NCI-H2227 treated with DMSO at 0.1 percent for 48 hours (cell line): ENCODE results near the gene FOLR2.
"Not testable (repeated sequence)": the region's sequence is repeated elsewhere in the genome, so short reads cannot be mapped to it uniquely, and the experiment has no call there.

Experiments
- DNase-seq: peaks from one replicate; lab custom pipeline; 2025; lab: John Stamatoyannopoulos, UW

The FOLR2 gene

DNA sequence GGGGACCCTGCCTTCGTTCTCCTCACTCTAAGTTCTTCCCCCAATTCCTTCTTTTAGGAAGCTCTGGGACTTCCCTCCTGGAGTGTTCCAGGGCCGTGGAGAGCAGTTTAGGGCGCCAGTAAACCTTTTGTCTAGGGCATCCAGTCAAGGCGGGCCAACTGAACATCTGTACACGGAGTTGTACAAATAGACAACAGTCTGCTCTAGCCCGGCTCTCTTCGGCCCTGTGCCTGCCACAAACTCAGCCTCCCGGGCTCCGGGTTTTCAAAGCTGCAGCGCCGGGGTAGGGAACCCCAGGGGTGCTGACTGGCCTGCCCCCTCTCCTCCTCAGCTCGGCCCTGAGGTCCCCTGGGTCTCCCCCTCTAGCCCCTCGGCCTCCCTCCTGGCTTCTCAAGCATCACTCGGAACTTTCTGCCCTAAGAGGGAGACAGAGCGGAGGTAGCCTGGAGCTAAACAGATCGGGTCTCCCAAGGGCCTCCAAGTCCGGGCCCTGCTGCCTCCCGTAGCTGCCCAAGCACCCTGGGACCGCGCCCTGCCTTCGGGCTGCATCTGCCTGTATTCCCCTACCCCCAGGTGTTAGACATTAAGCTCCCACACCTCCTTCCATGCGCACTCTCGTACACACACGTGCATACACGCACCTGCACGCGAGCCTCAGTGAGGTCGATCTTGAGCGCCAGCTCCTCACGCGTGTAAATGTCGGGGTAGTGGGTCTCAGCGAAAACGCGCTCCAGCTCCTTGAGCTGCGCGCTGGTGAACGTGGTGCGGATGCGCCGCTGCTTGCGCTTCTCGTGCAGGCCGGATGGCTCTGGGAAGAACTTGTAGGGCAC, 24.1 kb downstream of the FOLR2 start:
- DNase-seq, result no peak

DNA sequence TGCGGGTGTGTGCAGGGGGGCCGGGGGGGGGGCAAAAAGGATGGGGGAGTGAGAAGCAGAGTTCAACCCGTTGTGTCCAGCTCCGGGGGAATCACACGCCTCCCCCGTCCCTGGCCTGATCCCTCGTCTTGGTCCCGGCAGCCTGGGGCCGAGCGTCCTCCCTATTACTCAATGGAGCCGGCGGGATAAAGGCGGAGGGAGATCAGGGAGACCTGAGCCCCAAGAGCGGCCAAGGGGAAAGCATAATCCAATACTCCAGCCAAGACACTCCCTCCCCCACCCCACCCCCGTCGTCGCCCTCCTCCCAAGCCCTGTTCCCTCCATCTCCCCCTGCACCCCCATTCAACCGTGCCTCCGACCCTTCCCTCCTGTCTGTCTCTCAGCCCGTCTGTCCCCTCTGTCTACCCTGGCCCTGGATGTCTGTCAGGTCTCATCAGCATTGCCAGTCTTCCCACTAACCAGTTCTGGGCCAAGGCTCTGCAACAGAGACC, 24.7 kb downstream of the FOLR2 start:
- DNase-seq, result no peak

DNA sequence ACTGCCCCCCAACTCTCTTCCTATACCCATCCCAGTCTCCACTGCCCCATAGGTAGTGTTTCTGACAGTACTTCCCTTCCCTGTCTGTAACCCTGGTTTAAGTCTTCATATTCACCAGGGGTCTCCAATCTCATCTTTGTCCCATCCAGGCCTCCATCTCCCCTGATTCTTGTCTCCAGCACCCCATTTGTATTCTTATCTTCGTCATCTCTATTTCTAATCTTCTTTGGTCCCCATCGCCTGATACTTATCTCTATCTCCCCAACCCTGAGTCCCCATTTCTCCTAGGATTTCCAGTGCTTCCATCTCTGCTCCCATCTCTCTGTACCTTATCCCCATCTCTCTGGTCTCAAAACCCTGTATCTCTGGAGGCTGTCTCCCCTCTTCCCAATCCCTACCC, 25.5 kb downstream of the FOLR2 start:
- no peak for DNase-seq

DNA sequence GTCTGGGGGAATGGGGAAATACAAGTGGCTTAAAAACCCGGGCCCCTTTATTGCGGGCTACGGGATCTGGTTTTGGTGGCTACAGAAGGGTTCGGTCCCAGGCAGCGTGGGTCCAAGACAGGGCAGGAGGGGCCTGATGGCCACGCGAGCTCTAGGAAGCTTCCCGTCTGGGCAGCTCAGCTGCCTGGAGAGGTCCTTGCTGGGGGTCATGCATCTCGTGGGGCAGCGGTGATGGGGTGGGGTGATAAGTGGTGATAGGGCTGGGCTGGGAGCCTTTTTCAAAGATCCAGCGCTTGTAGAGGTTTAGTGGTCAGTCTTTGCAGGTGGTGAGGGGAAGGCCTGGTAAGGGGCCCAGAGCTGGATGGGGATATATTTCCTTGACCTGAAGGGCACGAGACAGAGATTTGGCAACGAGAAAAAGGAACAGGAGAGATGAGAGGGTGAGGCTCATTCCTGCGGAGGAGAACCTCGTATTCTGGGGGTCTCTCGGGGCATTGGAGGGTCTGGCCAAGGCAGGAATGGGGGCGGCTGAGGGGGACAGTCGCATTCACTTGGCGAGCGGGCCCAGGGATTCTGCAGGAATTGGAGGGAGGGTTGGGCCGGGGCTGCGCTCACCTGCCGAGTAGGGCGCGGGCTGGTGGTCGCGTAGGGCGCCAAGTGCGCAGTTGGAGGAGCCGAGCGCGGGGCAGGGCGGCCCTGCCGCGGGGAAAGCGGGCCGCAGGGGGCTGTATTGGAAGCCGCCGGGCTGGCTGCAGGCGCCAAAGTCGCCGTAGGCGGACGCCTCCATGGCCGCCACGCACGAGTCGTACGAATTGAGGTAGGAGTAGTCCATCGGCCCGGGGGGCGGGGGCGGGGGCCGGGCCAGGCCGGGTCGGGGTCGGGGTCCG, 26.8 kb downstream of the FOLR2 start:
- DNase-seq, result no peak

DNA sequence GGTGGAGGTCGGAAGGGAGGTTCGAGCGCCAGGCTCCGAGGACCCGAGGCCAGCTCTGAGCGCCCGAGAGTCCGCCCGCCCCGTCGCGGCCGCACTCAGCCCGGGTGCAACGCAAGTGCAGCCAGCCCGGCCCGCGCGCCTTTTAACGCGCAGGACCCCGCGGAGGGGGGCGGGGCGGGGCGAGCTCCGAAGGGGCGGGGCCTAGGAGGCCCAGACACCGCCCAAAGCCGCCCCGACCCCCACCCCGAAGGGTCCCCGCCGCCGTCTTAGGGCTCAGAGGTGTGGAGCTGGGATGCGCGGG, 27.4 kb downstream of the FOLR2 start, which contains the start of gene PHOX2A:
Gene PHOX2A (minus strand): TSS at position 117 of the 301 bp plus-strand sequence. CDS start 172 bp downstream, outside the sequence.
- DNase-seq, result no peak

DNA sequence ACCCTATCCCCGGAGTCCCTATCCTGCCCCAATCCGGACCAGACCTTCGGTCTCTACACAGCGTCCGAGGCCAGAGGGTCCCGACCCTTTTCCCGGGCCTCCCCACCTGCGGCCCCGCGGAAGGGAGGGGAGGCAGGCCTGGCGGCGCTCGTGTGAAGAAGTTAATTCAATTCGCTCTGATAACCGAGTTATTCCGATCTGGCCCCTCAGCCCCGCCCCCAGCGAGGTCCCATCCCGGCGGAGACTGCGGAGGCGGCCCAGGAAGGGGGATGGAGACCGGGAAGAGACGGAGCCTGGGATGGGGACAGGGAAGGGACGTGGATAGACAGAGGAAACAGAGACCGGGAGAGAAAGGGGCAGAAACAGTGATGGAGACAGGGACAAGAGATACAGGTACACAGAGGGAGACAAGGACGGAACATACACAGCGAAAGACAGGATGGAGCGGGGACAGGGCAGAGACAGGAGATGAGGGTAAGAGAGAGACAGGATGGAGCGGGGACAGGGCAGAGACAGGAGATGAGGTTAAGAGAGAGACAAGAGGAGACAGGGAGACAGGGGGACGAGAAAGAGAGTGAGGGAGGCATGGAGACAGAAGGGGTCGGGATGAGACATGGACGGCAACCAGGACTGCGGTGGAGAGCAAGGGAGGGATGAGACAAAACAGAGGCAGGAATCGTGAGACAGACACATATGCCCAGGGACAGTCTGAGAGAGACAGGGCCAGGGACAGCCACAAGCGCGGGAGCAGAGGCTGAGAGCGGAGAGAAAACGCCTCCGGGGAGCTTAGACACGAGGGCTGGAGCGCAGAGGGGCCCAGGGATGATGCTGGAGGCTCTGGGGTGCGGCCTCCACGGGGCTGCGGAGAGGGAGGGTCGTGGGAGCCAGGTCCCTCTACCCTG, 28.0 kb downstream of the FOLR2 start:
- DNase-seq, result no peak

DNA sequence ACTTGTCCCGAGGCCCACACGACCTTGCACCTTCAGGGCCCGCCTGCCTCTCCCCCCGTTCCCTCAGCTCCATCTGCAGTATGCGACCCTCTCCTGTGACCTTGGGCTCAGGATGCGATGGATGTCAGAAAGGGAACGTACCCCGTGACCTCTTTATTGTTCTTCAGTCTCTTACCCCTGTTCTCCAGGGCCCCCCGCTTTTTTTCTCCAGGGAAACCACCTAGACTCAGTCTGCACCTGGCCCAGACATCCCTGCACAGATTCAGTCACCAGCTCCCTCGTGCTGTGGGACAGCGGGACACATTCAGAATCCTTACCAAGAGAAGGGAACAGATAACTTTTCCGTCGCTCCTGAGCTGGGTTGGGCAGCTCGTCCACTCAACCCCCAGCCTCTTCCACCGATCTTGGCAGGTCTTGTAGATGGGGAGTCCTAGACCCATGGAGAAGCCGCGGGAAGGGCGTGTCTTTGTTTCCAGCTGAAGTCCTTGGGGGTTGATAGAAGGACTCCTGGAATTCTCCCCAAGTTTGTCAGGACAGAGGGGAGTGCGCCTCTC, 28.7 kb downstream of the FOLR2 start:
- no peak for DNase-seq

DNA sequence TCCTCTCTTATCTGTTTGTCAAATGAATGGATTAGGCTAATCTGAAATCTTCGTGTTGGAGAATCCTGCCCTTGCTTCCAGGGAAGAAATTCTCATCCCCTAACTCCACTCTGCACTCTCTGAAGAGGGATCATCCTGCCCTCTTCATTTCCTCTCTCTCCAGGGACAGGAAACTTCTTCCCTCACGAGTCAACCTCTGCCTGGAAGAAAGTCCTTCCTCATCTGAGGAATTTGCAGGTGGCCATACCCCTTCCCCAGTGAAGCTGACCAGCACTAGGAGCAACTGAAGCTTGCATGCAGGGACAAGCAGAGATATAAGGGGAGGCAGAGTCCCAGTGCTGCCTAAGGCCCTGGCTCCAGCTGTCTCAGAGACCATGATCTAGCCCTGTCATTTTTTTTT, 31.0 kb downstream of the FOLR2 start:
- DNase-seq, result no peak

DNA sequence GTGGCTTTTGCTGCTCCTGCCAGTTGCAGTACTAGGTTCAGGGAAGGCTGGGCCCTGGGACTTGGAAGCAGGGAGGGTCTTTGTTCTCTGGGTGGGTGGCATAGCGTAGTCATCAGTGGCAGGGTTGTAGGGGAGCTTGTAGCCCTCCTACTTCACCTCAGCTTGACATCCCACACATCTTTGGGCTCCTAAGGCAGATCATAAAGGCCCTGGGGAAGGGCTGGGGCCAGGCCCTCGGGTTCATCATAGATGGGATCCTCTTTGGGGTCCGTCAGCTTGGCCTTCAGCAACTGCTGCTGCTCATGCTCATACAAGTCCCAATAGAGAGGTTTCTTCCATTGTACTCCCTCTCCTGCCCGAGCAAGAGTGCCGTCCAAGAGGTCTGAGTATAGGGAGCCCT, 33.4 kb downstream of the FOLR2 start:
- DNase-seq, result no peak

DNA sequence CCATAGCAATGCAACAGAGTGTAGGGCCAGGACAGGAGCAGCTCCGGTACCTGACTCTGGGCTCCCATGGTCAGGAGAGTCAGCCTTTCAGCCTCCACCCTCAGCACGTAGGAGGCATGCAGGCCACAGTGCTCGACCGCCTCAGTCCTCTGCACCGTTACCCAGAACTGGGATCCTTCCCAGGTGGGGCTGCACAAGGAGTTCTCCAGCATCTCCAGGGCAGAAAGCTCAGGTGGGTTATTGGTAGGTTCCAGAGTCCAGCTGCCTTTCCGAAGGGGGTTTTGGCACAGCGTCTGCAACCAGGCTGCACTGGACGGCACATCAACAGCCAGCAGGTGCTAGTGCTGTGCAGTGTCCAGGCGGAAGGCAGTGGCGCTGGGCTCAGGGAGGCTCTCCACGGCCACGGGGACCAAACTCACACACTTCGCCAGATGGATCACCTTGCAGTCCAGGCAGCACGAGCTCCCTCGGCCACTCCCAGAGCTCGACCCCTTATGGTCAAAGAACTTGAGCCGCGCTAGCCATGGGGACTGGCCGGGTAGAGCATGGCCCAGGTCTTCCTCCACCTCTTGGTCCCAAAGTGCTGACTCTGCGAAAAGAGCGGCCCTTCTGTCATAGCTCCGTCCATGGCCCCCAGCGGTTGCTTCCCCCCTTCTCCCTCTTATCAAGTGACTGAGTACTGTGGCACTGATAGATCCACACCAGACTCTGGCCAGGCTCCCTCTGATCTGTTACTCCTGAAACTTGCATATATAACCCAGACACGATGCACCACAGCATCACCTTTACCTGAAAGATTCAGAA, 34.3 kb downstream of the FOLR2 start:
- no peak for DNase-seq

DNA sequence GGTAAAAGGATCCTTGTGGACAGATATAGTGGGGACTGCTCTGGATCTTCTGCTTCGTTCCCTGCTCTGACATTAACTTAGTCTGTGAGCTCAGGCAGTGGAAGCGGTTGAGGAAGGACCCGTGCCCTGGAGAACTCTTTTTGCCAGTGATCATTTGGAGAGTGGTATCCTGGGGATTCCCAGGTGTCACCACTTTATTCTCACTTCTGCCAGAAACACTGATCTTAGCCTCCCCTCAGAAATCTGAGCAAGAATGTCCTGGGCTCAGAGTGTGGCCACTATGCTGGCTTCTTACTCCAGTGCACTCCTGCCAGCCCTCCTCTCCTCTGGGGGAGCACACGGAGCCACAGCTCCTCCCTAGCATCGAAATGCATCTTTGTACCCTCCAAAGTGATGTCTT, 35.0 kb downstream of the FOLR2 start:
- no peak for DNase-seq

DNA sequence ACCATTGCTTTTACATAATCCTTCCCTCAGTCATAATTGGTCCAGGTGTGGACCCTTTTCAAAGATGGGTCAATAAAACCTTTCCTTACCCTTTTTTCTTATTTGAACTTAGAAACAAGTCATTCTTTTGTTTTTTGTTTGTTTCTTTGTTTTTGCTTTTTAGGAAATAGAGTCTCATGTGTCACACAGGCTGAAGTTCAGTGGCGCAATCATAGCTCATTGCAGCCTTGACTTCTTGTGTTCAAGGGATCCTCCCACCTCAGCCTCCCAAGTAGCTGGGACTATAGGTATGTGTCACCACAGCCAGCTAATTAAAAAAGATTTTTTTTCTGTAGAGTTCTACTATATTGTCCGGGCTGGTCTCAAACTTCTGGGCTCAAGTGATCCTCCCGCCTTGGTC, 36.8 kb downstream of the FOLR2 start:
- DNase-seq, result no peak

DNA sequence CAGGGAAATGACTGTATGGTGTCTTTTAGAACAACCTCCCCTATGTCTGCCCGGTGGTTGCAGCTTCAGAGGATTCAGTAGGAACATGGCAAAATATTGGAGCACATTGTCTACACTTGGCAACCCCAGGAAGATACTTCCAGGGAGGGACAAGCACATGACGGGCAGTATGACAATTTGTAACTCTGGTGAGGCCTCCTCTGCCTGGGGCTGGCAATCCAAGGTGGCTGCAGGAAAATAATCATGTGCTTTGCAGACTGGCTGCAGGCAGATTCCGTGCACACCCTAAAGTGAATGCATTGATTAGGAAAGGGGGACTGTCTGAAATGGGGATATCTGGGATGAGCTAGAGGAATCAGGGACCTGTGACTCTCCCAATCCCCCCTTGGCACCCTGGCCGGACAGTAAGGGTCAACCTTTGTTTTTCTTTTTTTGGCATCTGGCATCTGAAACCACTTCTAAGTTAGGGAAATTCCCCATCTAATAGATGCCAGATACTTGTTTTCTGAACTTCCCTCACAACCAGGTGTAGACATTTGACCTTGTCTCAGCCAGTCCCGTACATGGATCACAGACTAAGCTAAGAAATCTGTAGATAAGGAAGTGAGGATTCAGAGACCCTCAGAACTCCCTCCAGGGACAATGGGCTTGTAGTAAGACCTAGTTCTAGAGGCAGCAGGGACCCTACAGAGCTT, 37.9 kb downstream of the FOLR2 start:
- no peak for DNase-seq

DNA sequence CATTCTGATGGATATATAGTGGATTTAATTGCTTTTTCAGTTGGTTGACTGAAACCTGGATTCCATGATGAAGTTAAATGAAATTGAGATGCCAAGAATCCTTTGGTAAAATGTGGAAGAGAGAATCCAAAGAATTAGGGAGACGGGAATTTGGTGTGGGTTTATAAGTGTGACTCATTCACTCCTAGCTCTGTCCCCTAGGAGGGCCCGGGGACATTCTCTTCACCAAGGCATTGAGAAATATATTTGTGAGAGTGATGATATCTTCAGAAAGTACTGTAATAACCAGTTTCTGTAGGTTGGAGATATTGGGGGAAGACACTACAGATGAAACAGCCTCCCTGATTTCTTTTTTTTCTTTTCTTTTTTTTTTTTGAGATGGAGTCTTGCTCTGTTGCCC, 41.0 kb downstream of the FOLR2 start:
- DNase-seq, result no peak

DNA sequence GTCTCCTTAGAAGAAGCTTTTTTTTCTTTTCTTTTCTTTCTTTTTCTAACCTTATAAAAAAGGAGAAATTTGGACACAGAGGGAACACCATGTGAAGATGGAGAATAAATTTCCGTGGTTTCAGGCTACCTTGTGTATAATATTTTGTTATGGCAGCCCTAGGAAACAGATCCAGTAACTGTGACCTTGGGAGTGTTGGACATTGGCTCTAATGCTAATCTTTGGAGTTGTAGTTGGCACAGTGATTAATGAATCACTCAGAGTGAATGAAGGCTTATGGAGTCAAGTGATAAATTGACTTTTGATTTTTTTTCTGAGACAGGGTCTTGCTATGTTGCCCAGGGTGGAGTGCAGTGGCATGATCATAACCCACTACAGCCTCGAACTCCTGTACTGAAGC, 42.9 kb downstream of the FOLR2 start:
- no peak for DNase-seq

DNA sequence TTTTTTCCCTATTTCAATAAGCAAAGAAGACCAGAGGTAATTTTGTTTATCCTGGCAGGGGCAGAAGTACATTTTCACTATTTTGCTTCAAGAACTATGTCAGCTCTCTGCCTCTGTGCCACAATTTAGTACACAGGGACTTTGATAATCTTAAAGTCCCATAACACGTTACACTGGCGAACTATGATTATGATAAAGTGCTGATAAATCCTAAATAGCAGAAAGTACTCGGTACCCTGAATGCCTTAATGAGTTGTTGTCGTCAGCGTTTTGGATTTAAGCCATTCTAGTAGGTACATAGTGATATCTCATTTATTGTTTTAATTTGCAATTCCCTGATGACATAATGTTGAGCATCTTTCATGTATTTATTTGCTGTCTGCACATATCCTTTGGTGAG, 44.0 kb downstream of the FOLR2 start:
- no peak for DNase-seq

DNA sequence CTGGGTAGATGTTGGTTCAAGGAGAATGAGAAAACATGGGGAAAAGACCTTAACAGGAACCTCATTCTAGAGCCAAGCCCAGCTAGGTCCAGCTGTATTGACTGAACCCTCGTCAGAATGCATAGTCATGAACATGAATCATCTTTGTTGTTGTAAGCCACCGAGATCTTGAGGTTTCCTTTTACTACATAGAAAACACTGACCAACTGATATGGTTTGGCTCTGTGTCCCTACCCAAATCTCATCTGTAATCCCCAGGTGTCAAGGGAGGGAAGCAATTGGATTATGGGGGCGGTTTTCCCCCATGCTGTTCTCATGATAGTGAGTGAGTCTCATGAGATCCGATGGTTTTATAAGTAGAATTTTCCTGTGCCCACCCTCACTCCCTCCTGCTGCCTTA, 46.8 kb downstream of the FOLR2 start:
- no peak for DNase-seq

DNA sequence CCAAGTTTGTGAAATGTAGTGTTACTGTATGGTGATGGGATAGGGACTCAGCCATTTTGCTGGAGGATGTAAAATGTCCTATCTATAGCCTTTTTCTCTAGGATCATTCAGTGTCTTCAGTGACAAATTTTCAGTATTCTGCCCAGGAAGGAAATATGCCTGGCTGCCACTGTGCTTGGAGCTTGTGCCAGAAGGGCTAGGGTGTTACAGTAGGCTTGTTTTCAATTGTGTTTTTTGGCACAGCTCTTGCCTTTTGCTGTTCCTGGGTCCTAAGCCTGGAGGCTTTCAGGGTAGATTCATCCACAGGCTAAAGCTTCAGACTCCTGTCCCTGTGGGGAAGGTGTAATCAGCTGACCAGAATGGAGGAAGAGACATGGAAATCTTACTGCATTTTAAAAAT, 49.4 kb downstream of the FOLR2 start:
- DNase-seq, result no peak

DNA sequence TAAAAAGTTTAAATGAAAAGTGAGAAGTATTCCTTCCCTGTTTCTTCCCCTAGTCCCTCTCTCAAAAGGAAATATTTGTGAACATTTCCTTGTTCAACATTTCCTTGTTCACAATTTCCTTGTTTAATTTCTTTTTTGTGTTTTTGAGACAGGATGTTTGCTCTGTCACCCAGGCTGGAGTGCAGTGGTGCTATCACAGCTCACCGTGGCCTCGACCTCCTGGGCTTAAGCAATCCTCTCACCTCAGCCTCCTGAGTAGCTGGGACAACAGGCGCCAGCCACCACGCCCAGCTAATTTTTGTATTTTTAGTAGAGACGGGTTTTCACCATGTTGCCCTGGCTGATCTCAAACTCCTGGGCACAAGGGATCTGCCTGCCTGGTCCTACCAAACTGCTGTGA, 50.4 kb downstream of the FOLR2 start:
- not testable (repeated sequence) for DNase-seq

DNA sequence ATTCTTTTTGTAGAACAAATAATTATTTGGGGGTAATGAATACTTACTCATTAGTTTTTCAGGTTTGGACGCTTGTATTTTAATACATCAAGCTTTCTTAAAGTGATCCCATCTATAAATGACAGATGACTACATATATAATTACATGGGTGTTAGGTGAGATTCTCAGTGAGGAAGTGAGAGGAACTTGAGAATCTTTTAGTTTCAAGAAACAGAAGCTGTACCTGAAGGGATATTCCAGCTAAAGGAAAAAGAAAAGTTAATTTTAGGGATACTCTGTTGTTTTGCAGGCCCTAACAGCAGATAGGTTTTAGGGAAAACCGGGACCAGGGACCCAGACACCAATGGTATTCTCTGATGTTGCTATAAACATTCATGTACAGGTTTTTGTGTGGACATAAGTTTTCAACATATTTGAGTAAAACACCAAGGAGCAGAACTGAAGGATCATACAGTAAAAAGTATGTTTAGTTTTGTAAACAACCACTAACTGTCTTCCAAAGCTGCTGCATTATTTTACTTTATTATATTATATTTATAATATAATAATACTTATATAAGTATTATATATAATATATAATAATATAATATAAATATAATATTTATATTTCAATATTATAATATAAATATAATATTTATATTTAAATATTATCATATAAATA, 51.5 kb downstream of the FOLR2 start:
- no peak for DNase-seq
